Subcutaneous abdominal adipose tissue (tissue), 5 donors: ENCODE data around the gene PRDM16.

Experiments used
- H3K27ac ChIP-seq: one replicate; pipeline ENCODE4 v1.7.0; 2013; ENCODE audit warnings: low read depth, mild to moderate bottlenecking, inconsistent platforms, low read length, moderate library complexity
- H3K27me3 ChIP-seq, 5 donors: one replicate each; pipeline ENCODE4 v1.7.0; 2013; ENCODE audit warnings: low read length in 5 of 5, inconsistent platforms in 1 of 5; ENCODE audit not compliant: control insufficient read depth in 5 of 5, insufficient read depth in 4 of 5
- H3K36me3 ChIP-seq, 5 donors: one replicate each; pipeline ENCODE4 v1.7.0; 2013; ENCODE audit warnings: low read length in 5 of 5; ENCODE audit not compliant: control insufficient read depth in 5 of 5, insufficient read depth in 5 of 5
- H3K4me1 ChIP-seq, 5 donors: one replicate each; pipeline ENCODE4 v1.7.0; 2013; ENCODE audit warnings: low read length in 5 of 5, mild to moderate bottlenecking in 3 of 5, moderate library complexity in 1 of 5; ENCODE audit not compliant: control insufficient read depth in 5 of 5, insufficient read depth in 5 of 5
- H3K4me3 ChIP-seq, 5 donors: one replicate each; pipeline ENCODE4 v1.7.0; 2013; ENCODE audit warnings: low read length in 5 of 5, low read depth in 1 of 5
- H3K9ac ChIP-seq, 5 donors: one replicate each; pipeline ENCODE4 v1.7.0; 2013; ENCODE audit warnings: low read length in 5 of 5, mild to moderate bottlenecking in 4 of 5, moderate library complexity in 3 of 5
- H3K9me3 ChIP-seq, 5 donors: one replicate each; pipeline ENCODE4 v1.7.0; 2013; ENCODE audit warnings: low read length in 5 of 5; ENCODE audit not compliant: control insufficient read depth in 5 of 5
- donor health status: healthy.
- donor health status: healthy.
- donor health status: healthy.
- donor health status: healthy.
- donor health status: healthy.

The PRDM16 gene

DNA sequence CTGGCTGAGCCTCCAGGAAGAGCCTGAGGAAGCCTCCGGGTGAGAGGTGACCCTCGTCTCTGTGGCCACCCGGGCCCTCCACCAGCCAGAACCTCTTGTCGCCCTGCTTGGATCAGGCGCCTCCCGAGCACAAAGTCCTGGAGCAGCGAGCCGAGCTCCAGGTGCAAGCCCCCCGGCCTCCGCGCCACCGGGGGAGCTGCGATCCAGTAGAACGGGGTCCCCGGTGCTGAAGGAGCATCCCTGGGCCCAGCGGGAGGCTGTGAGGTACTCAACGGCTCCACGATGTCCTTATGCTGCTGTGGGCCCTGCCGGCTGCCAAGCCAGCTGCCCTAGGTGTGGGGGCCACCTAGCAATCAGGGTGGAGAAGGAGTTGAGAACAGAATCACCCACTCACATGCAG, 102.8 kb downstream of the PRDM16 start:
- Histone ChIP-seq H3K9ac (no peak overlapping the region), H3K4me1 (peaks cover 3 to 51% (median 41%) of the 10 kb centered on the region in 5 donors), H3K4me3 (no peak overlapping the region)

GRCh38 chr1:3172431-3173380, 103.7 kb downstream of the PRDM16 start:
- no peak overlapping the region for H3K27ac ChIP-seq
- no peak overlapping the region for H3K4me3 ChIP-seq
- H3K36me3 ChIP-seq: no peaks in the 10 kb centered on the region
- H3K9ac ChIP-seq: no peak overlapping the region
- H3K4me1 ChIP-seq: peaks cover 3 to 51% (median 41%) of the 10 kb centered on the region in 5 donors
- peaks cover 0 to 6% (median 0%) of the 10 kb centered on the region in 5 donors for H3K27me3 ChIP-seq
- H3K9me3 ChIP-seq: no peaks in the 10 kb centered on the region

More for the DNA sequence above, 102.8 kb downstream of the PRDM16 start:
- Histone ChIP-seq H3K27me3 (peaks cover 0 to 6% (median 0%) of the 10 kb centered on the region in 5 donors), H3K36me3 (no peaks in the 10 kb centered on the region), H3K9me3 (no peaks in the 10 kb centered on the region), H3K27ac (no peak overlapping the region)

GRCh38 chr1:3173381-3173980, 104.5 kb downstream of the PRDM16 start:
- H3K9ac ChIP-seq: no peak overlapping the region
- no peaks in the 10 kb centered on the region for H3K36me3 ChIP-seq
- H3K27ac ChIP-seq: no peak overlapping the region
- peaks cover 0 to 10% (median 0%) of the 10 kb centered on the region in 5 donors for H3K27me3 ChIP-seq
- H3K9me3 ChIP-seq: no peaks in the 10 kb centered on the region
- no peak overlapping the region for H3K4me3 ChIP-seq
- peaks cover 3 to 51% (median 41%) of the 10 kb centered on the region in 5 donors for H3K4me1 ChIP-seq

- Histone ChIP-seq H3K9ac (peak overlapping the region in 1 of 5 donors; percentile 69), H3K4me3 (peak overlapping the region in 4 of 5 donors; percentile 19 to 40 (median 26)), H3K4me1 (peaks cover 3 to 50% (median 41%) of the 10 kb centered on the region in 5 donors), H3K27me3 (peaks cover 0 to 7% (median 5%) of the 10 kb centered on the region in 5 donors), H3K27ac (no peak overlapping the region), H3K9me3 (no peaks in the 10 kb centered on the region), H3K36me3 (no peaks in the 10 kb centered on the region)
Measured at GRCh38 chr1:3174487-3175247, 105.7 kb downstream of the PRDM16 start.

DNA sequence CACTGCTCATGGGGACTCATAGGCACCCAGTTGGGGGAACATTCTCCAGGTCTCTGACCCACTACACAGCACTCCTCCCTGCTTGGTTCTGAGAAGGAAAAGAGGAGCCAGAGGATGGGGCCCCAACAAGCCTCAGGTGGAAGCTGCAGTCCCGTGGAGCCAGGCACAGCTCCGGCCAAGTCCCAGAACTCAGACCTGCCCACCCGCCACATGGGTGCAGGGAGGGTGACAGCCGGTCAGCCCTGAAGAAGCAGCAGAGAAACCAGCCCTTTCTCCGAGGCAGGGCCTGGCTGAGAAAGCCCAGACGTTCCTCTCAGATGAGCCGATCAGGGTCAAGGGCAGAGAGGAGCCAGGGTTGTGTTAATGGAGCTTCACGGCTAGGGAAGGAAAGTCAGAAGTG, 106.5 kb downstream of the PRDM16 start:
- Histone ChIP-seq H3K27me3 (peaks cover 0 to 7% (median 5%) of the 10 kb centered on the region in 5 donors), H3K27ac (no peak overlapping the region), H3K9ac (peak overlapping the region in 2 of 5 donors; percentile 44 to 69), H3K4me1 (peaks cover 3 to 42% (median 35%) of the 10 kb centered on the region in 5 donors), H3K36me3 (no peaks in the 10 kb centered on the region), H3K9me3 (no peaks in the 10 kb centered on the region), H3K4me3 (no peak overlapping the region)

GRCh38 chr1:3176028-3176427, 107.0 kb downstream of the PRDM16 start:
- no peaks in the 10 kb centered on the region for H3K9me3 ChIP-seq
- peaks cover 0 to 7% (median 5%) of the 10 kb centered on the region in 5 donors for H3K27me3 ChIP-seq
- no peak overlapping the region for H3K27ac ChIP-seq

DNA sequence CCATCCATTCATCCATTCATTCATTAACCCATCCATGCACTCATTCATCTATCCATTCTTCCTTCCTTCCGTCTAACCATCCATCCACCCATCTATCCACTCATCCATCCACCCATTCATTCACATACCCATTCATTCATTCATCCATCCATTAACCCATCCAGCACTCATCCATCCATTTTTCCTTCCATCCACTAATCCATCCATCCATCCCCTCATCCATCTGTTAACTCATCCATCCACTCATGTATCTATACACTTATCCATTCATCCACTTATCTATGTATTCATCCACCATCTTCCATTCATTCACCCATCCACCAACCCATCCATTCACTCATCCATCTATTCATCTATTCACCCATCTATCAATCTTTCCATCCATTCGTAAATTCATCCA, 107.8 kb downstream of the PRDM16 start:
- H3K4me3 ChIP-seq: no peak overlapping the region
- peaks cover 0 to 7% (median 5%) of the 10 kb centered on the region in 5 donors for H3K27me3 ChIP-seq
- no peak overlapping the region for H3K27ac ChIP-seq
- no peaks in the 10 kb centered on the region for H3K9me3 ChIP-seq
- H3K9ac ChIP-seq: no peak overlapping the region
- H3K36me3 ChIP-seq: no peaks in the 10 kb centered on the region
- peaks cover 3 to 29% (median 21%) of the 10 kb centered on the region in 5 donors for H3K4me1 ChIP-seq

More at GRCh38 chr1:3176028-3176427, 107.0 kb downstream of the PRDM16 start:
- H3K4me3 ChIP-seq: no peak overlapping the region
- H3K9ac ChIP-seq: no peak overlapping the region
- peaks cover 3 to 37% (median 29%) of the 10 kb centered on the region in 5 donors for H3K4me1 ChIP-seq
- no peaks in the 10 kb centered on the region for H3K36me3 ChIP-seq

DNA sequence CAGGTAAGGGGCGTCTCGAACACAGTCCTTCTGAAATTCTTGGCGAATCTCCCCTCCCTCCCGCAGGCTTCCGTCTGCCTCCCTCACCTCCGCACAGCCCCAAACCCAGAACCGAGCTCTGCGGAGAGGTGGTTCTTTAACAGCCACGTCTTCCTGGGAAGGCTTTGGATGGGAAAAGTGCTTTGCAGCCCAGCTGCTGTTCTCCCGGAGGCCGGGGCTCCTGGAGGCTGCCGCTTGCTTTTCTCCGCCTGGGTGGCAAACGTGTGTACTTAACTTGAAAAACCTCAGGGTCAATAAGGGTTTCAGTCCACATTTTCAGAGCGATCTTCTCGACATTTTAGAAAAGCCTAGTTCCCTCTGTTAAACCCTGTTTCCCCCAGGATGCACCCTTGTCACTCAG, 109.3 kb downstream of the PRDM16 start:
- Histone ChIP-seq H3K4me1 (peaks cover 3 to 23% (median 19%) of the 10 kb centered on the region in 5 donors), H3K9ac (no peak overlapping the region), H3K9me3 (no peaks in the 10 kb centered on the region), H3K27ac (no peak overlapping the region), H3K27me3 (peaks cover 0 to 7% (median 2%) of the 10 kb centered on the region in 5 donors), H3K36me3 (no peaks in the 10 kb centered on the region), H3K4me3 (no peak overlapping the region)

DNA sequence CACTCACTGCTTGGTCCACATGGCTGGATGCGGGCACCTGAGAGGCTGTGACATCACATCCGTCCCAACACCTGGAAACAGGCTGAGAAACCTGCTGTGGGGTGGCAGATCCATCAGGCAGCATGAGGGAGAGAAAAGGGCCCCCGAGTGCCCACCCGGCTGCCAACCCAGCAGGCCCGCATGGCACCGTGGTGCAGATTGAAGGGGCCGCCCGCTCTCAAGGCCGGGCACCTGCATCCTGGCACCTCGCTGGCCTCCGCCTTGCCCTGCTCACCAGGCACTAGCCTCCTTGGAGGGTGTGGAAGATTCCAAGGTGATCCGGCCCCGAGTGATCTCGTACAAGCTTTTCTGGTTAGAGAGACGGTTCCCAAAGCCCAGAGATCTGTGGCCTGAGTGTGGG, 110.5 kb downstream of the PRDM16 start:
- Histone ChIP-seq H3K27ac (no peak overlapping the region), H3K36me3 (no peaks in the 10 kb centered on the region), H3K9me3 (no peaks in the 10 kb centered on the region), H3K4me3 (no peak overlapping the region), H3K4me1 (peaks cover under 1 to 13% (median 12%) of the 10 kb centered on the region in 5 donors), H3K9ac (no peak overlapping the region), H3K27me3 (peaks cover 0 to 10% (median 7%) of the 10 kb centered on the region in 5 donors)
